ENCODE measurements around the gene SLC2A6.

Gene SLC2A6

GRCh38 chr9:133440874-133441273 is 38.0 kb downstream of the SLC2A6 start:
- no peak for DNase-seq (ENCODE audit: low read depth in 2 of 2)

- no peak for DNase-seq (ENCODE audit: low read depth in 2 of 2)
Measured at GRCh38 chr9:133439337-133439736, 39.6 kb downstream of the SLC2A6 start.

DNA sequence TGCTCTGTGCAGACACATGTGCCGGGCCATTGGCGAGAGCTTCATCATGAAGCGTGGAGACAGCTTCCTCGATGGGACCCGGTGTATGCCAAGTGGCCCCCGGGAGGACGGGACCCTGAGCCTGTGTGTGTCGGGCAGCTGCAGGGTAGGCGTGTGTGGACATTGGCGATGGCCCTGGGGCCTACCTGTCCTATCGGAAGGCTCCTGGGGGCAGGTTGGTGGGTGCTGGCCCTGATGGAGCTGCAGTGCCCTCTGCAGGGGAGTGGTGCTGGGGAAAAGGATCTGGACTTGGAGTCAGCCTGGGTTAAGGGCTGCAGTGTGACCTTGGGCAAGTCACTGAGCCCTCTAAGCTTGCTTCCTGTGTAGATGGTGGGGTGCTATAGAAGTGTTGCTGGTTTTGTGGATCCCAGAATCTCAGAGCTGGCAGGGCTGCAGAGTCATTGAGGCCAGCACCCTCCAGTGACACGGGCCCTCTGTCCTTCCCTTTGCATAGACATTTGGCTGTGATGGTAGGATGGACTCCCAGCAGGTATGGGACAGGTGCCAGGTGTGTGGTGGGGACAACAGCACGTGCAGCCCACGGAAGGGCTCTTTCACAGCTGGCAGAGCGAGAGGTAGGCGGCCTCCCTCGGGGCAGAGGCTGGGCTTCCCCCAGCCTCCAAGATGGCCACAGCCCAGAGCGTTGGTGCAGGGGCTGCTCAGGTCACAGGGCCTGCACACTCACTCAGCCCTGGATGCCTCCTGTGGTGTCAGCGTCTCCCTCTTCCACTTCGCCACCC is 41.0 kb downstream of the SLC2A6 start:
- DNase-seq (ENCODE audit: low read depth in 2 of 2) = no peak

GRCh38 chr9:133436681-133437080 is 42.2 kb downstream of the SLC2A6 start:
- no peak for DNase-seq (ENCODE audit: low read depth in 2 of 2)

DNA sequence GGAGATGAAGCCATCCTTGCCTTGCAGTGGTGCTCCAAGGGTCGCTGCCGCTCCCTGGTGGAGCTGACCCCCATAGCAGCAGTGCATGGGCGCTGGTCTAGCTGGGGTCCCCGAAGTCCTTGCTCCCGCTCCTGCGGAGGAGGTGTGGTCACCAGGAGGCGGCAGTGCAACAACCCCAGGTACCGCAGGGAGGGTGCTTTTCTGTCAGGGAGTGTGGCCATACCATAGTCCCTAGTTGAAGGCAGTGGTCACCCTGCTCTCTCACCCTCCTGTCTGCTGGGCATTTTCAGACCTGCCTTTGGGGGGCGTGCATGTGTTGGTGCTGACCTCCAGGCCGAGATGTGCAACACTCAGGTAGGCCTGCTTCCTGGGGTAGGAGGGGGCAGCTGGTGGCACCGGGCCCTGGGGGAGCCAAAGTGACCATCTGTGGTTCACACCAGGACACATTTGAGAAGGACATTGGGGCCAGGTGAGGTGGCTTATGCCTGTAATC is 45.5 kb downstream of the SLC2A6 start:
- DNase-seq (ENCODE audit: low read depth in 2 of 2) = no peak

DNA sequence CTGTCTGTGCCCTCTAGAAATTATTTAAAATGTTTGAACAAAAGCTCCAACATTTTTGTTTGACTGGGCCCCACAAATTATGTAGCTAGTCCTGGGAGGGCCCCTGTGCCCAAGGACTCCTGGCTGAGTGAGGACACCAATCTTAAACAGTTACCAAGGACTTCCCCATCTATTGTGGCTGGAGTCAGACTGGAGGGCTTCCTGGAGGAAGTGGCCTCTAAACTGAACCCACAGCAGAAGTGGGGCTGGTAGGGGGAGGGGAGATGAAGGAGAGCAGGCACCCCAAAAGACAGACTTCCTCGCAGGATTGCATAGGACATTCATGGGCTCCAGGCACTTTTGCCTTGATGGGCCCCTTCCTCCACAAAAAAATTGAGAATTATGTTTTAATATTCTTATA is 48.7 kb downstream of the SLC2A6 start:
- no peak for DNase-seq (ENCODE audit: low read depth in 2 of 2)

- no peak for DNase-seq (ENCODE audit: low read depth in 2 of 2)
Measured at GRCh38 chr9:133429641-133430161, 49.2 kb downstream of the SLC2A6 start.

- no peak for DNase-seq (ENCODE audit: low read depth in 2 of 2)
Measured at GRCh38 chr9:133429214-133429613, 49.7 kb downstream of the SLC2A6 start.

GRCh38 chr9:133428617-133429101 is 50.2 kb downstream of the SLC2A6 start:
- no peak for DNase-seq (ENCODE audit: low read depth in 2 of 2)

DNA sequence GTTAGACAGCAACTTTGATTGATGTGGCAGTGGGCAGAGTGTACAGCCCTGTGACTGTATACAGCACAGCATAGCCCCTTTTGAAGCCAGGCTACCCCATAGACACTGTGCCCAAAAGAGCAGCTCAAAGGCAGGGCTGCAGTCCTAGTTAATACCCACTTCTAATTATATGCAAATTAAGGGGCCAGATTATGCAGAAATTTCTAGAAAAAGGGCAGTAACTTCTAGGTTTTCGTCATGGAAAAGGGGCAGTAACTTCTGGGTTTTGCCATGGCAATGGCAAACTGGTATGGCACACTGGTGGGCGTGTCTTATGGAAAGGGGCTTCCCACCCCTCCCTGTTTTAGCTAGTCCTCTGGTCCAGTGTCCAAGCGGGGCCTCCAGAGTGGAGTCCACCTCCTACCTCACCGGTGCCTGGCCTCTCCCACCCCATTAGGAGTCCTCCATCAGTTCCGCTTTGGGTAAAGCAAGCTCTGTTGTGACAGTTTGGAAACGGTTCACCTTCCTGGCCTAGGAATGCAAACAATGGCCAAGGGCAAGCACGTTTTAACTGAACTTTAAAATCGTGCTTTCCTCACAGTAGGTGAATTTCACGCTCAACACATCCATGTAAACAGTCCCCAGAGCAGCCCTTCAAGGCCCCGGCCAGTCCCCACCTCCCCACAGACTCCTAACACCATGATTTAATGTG is 51.1 kb downstream of the SLC2A6 start:
- DNase-seq (ENCODE audit: low read depth in 2 of 2) = no peak

DNA sequence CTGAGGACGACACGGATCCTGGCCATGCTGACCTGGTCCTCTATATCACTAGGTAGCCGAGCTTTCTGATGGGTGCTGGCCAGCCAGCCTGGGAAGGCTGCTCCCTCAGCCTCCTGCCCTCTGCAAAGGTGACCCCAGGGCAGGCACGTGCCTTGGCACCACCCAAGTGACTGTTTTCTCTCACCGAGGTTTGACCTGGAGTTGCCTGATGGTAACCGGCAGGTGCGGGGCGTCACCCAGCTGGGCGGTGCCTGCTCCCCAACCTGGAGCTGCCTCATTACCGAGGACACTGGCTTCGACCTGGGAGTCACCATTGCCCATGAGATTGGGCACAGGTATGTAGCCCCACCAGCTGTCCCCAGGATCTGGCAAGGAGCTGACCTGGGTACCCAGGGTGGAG is 52.9 kb downstream of the SLC2A6 start:
- no peak for DNase-seq (ENCODE audit: low read depth in 2 of 2)

DNA sequence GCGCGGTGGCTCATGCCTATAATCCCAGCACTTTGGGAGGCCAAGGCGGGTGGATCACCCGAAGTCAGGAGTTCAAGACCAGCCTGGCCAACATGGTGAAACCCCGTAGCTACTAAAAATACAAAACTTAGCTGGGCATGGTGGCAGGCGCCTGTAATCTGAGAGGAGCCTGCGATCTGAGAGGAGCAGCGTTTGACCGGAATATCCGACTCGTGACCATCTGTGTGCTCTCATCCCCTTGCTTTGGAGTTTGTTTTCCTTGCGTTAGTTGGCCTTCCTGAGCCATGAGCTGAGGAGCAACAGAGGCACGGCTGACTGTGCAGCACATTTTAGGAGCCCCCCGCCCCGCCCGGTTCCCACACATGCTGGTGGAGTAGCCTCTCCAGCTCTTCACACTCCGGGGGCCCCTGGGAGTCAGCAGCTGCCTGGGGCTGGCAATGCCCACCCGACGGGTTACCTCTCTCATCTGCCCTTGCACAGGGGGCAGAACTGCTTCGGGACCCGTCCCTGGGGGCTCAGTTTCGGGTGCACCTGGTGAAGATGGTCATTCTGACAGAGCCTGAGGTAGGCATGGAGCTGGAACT is 53.8 kb downstream of the SLC2A6 start:
- no peak for DNase-seq (ENCODE audit: low read depth in 2 of 2)

DNA sequence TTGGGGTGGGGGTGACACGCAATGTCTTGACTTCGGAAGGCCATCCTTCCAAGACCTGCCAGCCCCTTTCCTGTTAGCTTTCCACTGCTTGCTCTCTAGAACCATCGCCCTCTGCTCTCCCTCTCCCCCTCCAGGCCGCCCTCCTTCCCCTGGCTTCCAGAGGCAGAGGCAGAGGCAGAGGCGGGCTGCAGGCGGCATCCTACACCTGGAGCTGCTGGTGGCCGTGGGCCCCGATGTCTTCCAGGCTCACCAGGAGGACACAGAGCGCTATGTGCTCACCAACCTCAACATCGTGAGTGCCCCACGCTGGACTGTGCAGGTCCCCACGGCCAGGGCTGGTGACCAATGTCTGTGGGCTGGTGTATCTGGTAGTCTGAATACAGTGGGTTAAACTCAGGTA is 54.7 kb downstream of the SLC2A6 start:
- DNase-seq (ENCODE audit: low read depth in 2 of 2) = no peak

DNA sequence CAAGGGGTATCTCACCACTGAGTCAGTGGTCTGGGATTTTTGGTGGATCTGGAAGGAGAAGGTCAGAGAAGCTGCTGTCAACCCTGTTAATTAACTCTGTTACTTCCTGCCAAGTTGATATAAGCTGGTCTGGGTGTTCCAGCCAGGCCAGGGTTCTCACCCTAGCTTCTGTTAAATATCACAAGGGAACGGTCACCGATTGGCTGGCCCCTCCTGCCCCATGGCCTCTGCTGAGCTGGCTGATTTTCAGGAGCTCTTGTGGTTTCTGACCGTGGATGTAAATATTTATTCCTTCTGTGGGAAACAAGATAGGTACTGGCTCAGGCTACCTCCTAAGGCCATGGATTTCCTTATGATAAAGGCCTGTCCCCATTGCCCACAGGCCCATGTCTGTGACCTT is 55.7 kb downstream of the SLC2A6 start:
- no peak for DNase-seq (ENCODE audit: low read depth in 2 of 2)

GRCh38 chr9:133421615-133422542 is 57.0 kb downstream of the SLC2A6 start, which contains the start of gene ADAMTS13:
Gene ADAMTS13 (plus strand): TSS chr9:133422367. CDS start chr9:133422444, 77 bp downstream.
- DNase-seq (ENCODE audit: low read depth in 2 of 2) = peak; percentile 26 to 48
